NCI-H345 treated with DMSO at 0.1 percent for 48 hours (cell line): Measurements from ENCODE around the gene SLC12A4.

Experiments used
- DNase-seq: peaks from one replicate; lab custom pipeline; 2025; ENCODE audit not compliant: unreplicated experiment; lab: John Stamatoyannopoulos, UW

SLC12A4 gene

DNA sequence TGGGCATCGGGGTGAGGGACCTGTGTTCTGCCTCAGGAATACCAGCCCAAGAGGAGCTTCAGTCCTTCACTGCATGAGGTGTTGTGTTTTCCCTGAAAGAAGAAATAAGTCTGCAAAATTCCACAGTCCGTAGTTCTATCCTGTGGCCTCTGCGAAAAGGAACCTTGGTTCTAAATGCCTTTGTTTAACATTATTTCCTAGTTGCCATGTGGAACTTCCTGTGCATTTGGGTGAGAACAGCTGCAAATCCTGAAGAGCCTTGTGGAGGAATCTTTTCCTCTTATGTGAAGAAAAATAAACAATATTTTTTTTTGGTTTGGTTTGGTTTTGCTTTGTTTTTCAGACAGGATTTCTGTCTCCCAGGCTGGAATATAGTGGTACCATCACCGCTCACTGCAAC lies 65.6 kb downstream of the SLC12A4 start:
- DNase-seq = no peak

DNA sequence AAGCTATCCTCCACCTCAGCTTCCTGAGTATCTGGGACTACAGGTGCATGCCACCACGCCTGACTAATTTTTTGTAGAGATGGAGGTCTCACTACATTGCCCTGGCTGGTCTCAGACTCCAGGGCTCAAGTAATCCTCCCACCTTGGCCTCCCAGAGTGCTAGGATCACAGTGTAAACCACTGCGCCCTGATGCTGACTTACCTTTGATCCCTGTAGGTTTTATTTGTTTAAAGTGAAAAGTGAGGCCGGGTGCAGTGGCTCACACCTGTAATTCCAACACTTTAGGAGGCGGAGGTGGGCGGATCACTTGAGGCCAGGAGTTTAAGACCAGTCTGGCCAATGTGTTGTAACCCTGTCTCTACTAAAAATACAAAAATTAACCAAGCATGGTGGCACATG lies 66.7 kb downstream of the SLC12A4 start:
- no peak for DNase-seq

DNA sequence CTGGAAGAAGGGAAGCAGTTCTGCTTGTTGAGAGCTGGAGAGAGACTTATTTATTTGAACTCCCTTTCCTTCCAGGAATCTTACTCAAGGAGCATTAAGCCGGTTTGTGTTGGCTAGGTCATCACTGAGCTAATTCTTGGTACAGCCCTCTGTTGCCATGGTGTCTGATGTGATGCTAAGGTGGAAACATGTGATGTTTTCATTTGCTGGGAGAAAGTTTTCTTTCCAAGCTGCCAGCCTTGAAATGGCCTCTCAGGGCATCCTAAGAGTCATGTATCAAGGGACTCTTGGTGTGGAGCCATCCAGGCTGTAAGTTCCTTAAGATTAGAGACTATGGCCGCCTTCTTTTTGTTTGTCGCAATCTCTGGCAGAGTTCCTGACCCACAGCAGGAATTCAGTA lies 71.2 kb downstream of the SLC12A4 start:
- DNase-seq = no peak

DNA sequence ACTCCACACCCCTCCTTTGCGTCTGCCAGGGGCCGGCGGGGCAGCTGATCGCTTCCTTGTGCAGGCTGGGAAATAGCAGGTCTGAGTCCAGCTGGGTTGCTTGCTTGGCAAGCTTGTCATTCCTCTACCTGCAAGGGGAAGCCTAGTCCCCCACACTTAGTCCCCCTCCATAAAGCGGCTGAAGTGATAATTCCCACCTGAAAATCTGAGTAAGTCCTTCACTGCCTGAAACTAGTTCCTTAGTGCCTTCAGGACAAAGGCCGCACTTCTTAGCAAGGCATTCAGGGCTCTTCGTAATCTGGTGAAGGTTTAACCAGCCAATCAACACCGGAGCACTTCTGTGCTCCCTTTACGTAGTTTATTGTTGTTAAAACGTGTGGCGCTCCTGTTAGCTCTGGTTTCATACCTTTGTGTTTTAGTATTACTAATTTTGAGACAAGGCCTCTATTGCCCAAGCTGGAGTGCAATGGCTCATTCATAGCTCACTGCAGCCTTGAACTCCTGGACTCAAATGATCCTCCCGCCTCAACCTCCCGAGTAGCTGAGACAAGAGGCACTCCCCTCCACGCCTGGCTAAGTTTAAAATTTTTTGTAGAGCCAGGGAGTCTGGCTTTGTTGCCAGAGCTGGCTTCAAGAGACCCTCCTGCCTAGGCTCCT lies 74.6 kb downstream of the SLC12A4 start:
- no peak for DNase-seq
